HCT116 (cell line): Measurements from ENCODE around the gene TMEM219. TPM values are rescaled to one million over a fixed set of nuclear protein-coding genes. Genes with fewer than 3 reads are reported as not detected.

Source experiments
- ATAC-seq: fragments of 200-7000 bp; cut with Tn5 transposase; 2 replicates; pipeline ENCODE4 v1.9.1; 2020; ENCODE audit warnings: mild to moderate bottlenecking, moderate library complexity
- BruUV-seq: library from RNA; stranded (reverse); fragments of 400-500 nt; replicated peaks from 2 replicates; lab custom pipeline; 2021; lab: Mats Ljungman, UMichigan
- CTCF ChIA-PET: fragments of 300-600 bp; sonication (Branson Sonifier 250); formaldehyde crosslinking; loops from one replicate; lab custom pipeline; 2021; ENCODE audit warnings: antibody characterized with exemption; lab: Charles Lee
- POLR2A ChIA-PET: fragments of 300-600, 350-600 bp; sonication (Branson Sonifier 250); formaldehyde crosslinking; loops from one replicate; lab custom pipeline; 2021; ENCODE audit warnings: antibody characterized with exemption; lab: Charles Lee
- RAD21 ChIA-PET, 2 experiments: fragments of 300-600 bp; sonication (Branson Sonifier 250); formaldehyde crosslinking; loops; one replicate each; lab custom pipeline; 2023; ENCODE audit warnings: low total read pairs in 2 of 2; ENCODE audit not compliant: uncharacterized antibody in 2 of 2, unreplicated experiment in 2 of 2, low non-redundant PET in 1 of 2; lab: Charles Lee
- DNase-seq: peaks from one replicate; pipeline ENCODE4 v3.0.0-alpha.2; 2010; ENCODE audit warnings: low read depth, low spot score
- H2AFZ ChIP-seq: fragments of 200-600 bp; shearing (Covaris generic), sonication (generic); 2 replicates; pipeline ENCODE4 v1.6.1; 2017; ENCODE audit warnings: low read depth, mixed run types, mixed read lengths, antibody characterized with exemption, low read length; ENCODE audit not compliant: poor library complexity, severe bottlenecking
- H3K27ac ChIP-seq: 2 replicates; pipeline ENCODE4 v1.5.1; 2012; ENCODE audit warnings: low read depth, low read length
- H3K27me3 ChIP-seq: fragments of 200-600 bp; sonication (generic); 2 replicates; pipeline ENCODE4 v1.6.1; 2016; ENCODE audit warnings: mixed run types, low read length, mixed read lengths; ENCODE audit not compliant: insufficient read depth
- H3K36me3 ChIP-seq, 2 experiments: fragments of 200-500 bp in 1 of 2; fragments of 200-600 bp in 1 of 2; sonication (Bioruptor generic) in 1 of 2; sonication (generic) in 1 of 2; 2 replicates each; pipeline versions ENCODE4 v1.5.1 to v1.6.1; 2014 to 2016; ENCODE audit warnings: low read length in 2 of 2, inconsistent platforms in 1 of 2, mixed read lengths in 1 of 2, mixed run types in 1 of 2; ENCODE audit not compliant: insufficient read depth in 2 of 2, control insufficient read depth in 1 of 2
- H3K4me1 ChIP-seq, 2 experiments: fragments of 200-600 bp in 1 of 2; sonication (generic) in 1 of 2; 2 replicates each; pipeline versions ENCODE4 v1.5.1 to v1.6.1; 2012 to 2017; ENCODE audit warnings: low read length in 2 of 2, inconsistent platforms in 1 of 2, mild to moderate bottlenecking in 1 of 2, mixed read lengths in 1 of 2, mixed run types in 1 of 2, moderate library complexity in 1 of 2; ENCODE audit not compliant: insufficient read depth in 2 of 2, control insufficient read depth in 1 of 2
- H3K4me2 ChIP-seq: fragments of 200-600 bp; sonication (generic); 2 replicates; pipeline ENCODE4 v1.6.1; 2017; ENCODE audit warnings: mixed run types, low read length, mixed read lengths
- H3K4me3 ChIP-seq, 2 experiments: fragments of 200-600 bp in 1 of 2; sonication (generic) in 1 of 2; replicated peaks in 1 of 2; 2 replicates each; pipeline ENCODE4 v1.5.1; 2011 to 2016; ENCODE audit warnings: low read length in 2 of 2, control low read depth in 1 of 2, low read depth in 1 of 2, mild to moderate bottlenecking in 1 of 2, mixed read lengths in 1 of 2, mixed run types in 1 of 2
- H3K79me2 ChIP-seq: fragments of 200-600 bp; sonication (generic); 2 replicates; pipeline ENCODE4 v1.6.1; 2017; ENCODE audit warnings: mild to moderate bottlenecking, mixed run types, low read length, moderate library complexity, mixed read lengths; ENCODE audit not compliant: insufficient read depth
- H3K9ac ChIP-seq: fragments of 200-600 bp; sonication (generic); 2 replicates; pipeline ENCODE4 v1.6.1; 2016; ENCODE audit warnings: low read length, mixed read lengths
- H3K9me2 ChIP-seq: fragments of 200-600 bp; sonication (generic), shearing (Covaris generic); 2 replicates; pipeline ENCODE4 v1.6.1; 2017; ENCODE audit warnings: mixed run types, mild to moderate bottlenecking, moderate library complexity; ENCODE audit not compliant: insufficient read depth
- H3K9me3 ChIP-seq, 2 experiments: fragments of 200-500 bp in 1 of 2; fragments of 200-600 bp in 1 of 2; sonication (Bioruptor generic) in 1 of 2; sonication (generic) in 1 of 2; 2 replicates each; pipeline ENCODE4 v1.6.1; 2014 to 2017; ENCODE audit warnings: low read length in 2 of 2, mixed read lengths in 2 of 2, inconsistent platforms in 1 of 2, low read depth in 1 of 2, mild to moderate bottlenecking in 1 of 2, mixed run types in 1 of 2, moderate library complexity in 1 of 2; ENCODE audit not compliant: control insufficient read depth in 1 of 2, insufficient read depth in 1 of 2
- H4K20me1 ChIP-seq: fragments of 200-600 bp; sonication (generic), shearing (Covaris generic); 2 replicates; pipeline ENCODE4 v1.6.1; 2017; ENCODE audit warnings: mixed run types, mild to moderate bottlenecking, moderate library complexity; ENCODE audit not compliant: insufficient read depth
- ELF1 ChIP-seq: IDR thresholded peaks from 2 replicates; pipeline ENCODE4 v1.6.1; 2012; ENCODE audit warnings: low read depth, borderline replicate concordance
- JUND ChIP-seq: IDR thresholded peaks from 2 replicates; pipeline ENCODE4 v1.6.1; 2012
- POLR2A ChIP-seq: IDR thresholded peaks from 2 replicates; pipeline ENCODE4 v1.7.0; 2011; ENCODE audit warnings: borderline replicate concordance; ENCODE audit not compliant: insufficient read depth, insufficient read length; ENCODE audit errors: extremely low read depth
- SP1 ChIP-seq: IDR thresholded peaks from 2 replicates; pipeline ENCODE4 v1.6.1; 2012; ENCODE audit warnings: low read depth
- YY1 ChIP-seq: IDR thresholded peaks from 2 replicates; pipeline ENCODE4 v1.6.1; 2011; ENCODE audit warnings: low read length, low read depth, moderate library complexity, mild to moderate bottlenecking; ENCODE audit not compliant: insufficient replicate concordance; ENCODE audit errors: extremely low read depth
- ZFX ChIP-seq: fragments of 450-650 bp; IDR thresholded peaks from 2 replicates; pipeline ENCODE4 v1.6.1; 2017
- intact Hi-C: fragments of 100-400 bp; cut with micrococcal nuclease; formaldehyde crosslinking; loops from 2 replicates; pipeline ENCODE4 v1.10.0; 2022
- total RNA-seq: library from RNA; stranded (reverse); gene quantifications from one replicate; pipeline ENCODE4 v1.2.1, GENCODE V29; 2021; ENCODE audit not compliant: unreplicated experiment
- TF ChIP-seq, protein P1 (sequence below): IDR thresholded peaks from 2 replicates; pipeline ENCODE4 v1.6.1; 2011; ENCODE audit warnings: mild to moderate bottlenecking, low read length, moderate library complexity; ENCODE audit not compliant: insufficient replicate concordance; ENCODE audit errors: extremely low read depth

Gene TMEM219
- total RNA-seq, 1 experiment from 2014 or later, result 75.5 TPM

- no peaks in the 10 kb centered on the region for H3K9me3 ChIP-seq
- no peak for ATAC-seq
- CTCF ChIA-PET, result no interaction called here
- H3K27me3 ChIP-seq, result no peaks in the 10 kb centered on the region
- no peak for DNase-seq
- peak overlapping the region; percentile 82 for H3K4me2 ChIP-seq
- H3K4me3 ChIP-seq, result peak overlapping the region in 1 of 2 experiments; percentile 64; a peak in 3 of 4 replicates
- intact Hi-C loops, result no loop called here
- RAD21 ChIA-PET, result no interaction called here
- peak overlapping the region; percentile 73; the same call in 1 of the 2 replicates for H3K9ac ChIP-seq
- H2AFZ ChIP-seq, result no peak overlapping the region
- H3K36me3 ChIP-seq, result peaks cover 0 to 4% of the 10 kb centered on the region in 2 experiments; a peak in 2 of 4 replicates
- no peaks in the 10 kb centered on the region for H3K9me2 ChIP-seq
- H3K79me2 ChIP-seq, result no peaks in the 10 kb centered on the region
- POLR2A ChIA-PET, result interaction anchor here (4.2 kb wide), 1 partner anchor 11 kb away, joined by 18 read pairs; the partner anchor contains the start of gene TAOK2
- no peak for TF ChIP-seq POLR2A
- no peak for TF ChIP-seq ELF1
- TF ChIP-seq, protein P1, sequence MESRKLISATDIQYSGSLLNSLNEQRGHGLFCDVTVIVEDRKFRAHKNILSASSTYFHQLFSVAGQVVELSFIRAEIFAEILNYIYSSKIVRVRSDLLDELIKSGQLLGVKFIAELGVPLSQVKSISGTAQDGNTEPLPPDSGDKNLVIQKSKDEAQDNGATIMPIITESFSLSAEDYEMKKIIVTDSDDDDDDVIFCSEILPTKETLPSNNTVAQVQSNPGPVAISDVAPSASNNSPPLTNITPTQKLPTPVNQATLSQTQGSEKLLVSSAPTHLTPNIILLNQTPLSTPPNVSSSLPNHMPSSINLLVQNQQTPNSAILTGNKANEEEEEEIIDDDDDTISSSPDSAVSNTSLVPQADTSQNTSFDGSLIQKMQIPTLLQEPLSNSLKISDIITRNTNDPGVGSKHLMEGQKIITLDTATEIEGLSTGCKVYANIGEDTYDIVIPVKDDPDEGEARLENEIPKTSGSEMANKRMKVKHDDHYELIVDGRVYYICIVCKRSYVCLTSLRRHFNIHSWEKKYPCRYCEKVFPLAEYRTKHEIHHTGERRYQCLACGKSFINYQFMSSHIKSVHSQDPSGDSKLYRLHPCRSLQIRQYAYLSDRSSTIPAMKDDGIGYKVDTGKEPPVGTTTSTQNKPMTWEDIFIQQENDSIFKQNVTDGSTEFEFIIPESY, result no peak
- TF ChIP-seq ZFX, result no peak
- no peak for TF ChIP-seq YY1
- TF ChIP-seq JUND, result no peak
- no peak for TF ChIP-seq SP1
- TF ChIP-seq, all 23 proteins: peak for 0
- Histone ChIP-seq H4K20me1 (no peaks in the 10 kb centered on the region), H3K27ac (peak overlapping the region; percentile 73; the same call in 1 of the 2 replicates), H3K4me1 (peaks cover 11 to 24% of the 10 kb centered on the region in 2 experiments)
- BruUV-seq, result no TSS peak
These were observed 1.3 kb downstream of the TMEM219 start for GRCh38 chr16:29963021-29963743.
